Measurements from ENCODE around the gene SLC26A11.

The SLC26A11 gene

DNA sequence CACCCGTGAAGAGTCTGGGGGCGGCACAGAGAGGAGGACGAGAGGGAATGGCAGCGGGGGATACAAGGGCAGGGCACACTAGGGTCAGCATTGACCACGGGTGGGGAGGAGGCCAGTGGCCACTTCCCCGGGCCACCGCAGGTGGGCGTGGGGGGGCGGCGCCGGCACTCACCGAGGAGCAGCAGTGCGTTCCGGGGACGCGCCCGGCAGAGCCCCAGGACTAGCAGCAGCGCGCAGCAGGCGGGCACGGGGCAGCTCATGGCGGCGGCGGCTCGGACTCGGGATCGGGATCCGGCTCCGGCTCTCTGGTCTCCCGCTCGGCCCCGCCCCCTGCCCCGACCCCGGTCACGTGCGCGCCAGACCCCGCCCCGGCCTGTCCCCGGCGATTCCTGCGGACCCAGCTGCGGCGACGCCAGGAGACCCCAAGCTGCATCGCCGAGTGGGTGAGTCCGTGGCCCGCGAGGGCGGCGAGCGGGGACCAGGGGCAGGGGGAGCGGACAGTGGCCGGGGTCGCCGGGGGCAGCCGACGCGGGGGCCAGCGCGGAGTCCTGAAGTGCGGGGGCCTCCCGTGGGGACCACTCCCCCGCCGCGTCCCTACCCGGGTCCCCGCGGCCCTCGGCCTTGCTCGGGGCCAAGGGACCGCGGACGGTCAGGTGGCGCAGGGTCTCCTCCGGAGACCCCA is at the start of gene SLC26A11, which contains the start of gene SGSH:
Gene SLC26A11, plus strand, starts transcription at position 374 of the 682 bp plus-strand sequence. CDS start 1,134 bp downstream, outside the sequence.
Gene SGSH, minus strand, starts transcription at position 280 of the 682 bp plus-strand sequence. Its CDS starts 20 bp downstream, at position 260.
- H3K27ac ChIP-seq (ENCODE audit: low read depth in 2 of 2, low read length in 2 of 2): peak within 1 kb of the TSS; percentile 70 to 87
- H3K9ac ChIP-seq (ENCODE audit: low read depth in 1 of 2, low read length in 2 of 2): peak within 1 kb of the TSS; percentile 89 to 91
- peaks cover 14% of the 10 kb centered on the region in 2 donors for H3K4me1 ChIP-seq (ENCODE audit: control insufficient read depth in 2 of 2, insufficient read depth in 2 of 2, low read length in 2 of 2)
- H3K9me3 ChIP-seq (ENCODE audit: control insufficient read depth in 2 of 2, low read length in 2 of 2): no peaks in the 10 kb centered on the region
- H3K36me3 ChIP-seq (ENCODE audit: control insufficient read depth in 2 of 2, insufficient read depth in 2 of 2, low read length in 2 of 2): peaks cover 13 to 15% of the 10 kb centered on the region in 2 donors
- no peaks in the 10 kb centered on the region for H3K27me3 ChIP-seq (ENCODE audit: control insufficient read depth in 2 of 2, insufficient read depth in 2 of 2, low read length in 2 of 2)
- H3K4me3 ChIP-seq (ENCODE audit: low read length in 2 of 2): peak within 1 kb of the TSS; percentile 79 to 86

DNA sequence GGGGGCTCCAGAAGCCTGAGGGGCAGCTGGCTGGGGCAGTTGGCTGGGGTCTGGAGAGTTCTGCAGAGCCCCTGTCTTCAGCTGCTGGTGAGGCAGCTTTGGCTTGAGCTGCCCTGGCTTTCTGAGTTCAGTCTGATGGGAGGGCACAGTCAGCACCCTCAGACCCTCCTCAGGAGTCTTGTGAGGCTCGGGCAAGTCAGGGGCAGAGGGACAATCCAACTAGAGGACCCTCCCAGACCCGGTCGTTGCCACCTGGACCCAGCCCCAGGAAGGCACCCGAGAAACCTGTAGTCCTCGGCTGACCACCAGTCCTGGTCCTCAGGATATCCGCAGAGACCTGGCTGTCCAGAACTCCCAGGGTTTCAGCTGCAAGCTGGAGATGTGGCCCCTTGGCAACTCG is 48.5 kb upstream of the SLC26A11 start:
- no peaks in the 10 kb centered on the region for H3K9me3 ChIP-seq (ENCODE audit: control insufficient read depth in 2 of 2, low read length in 2 of 2)
- no peaks in the 10 kb centered on the region for H3K4me1 ChIP-seq (ENCODE audit: control insufficient read depth in 2 of 2, insufficient read depth in 2 of 2, low read length in 2 of 2)
- H3K27ac ChIP-seq (ENCODE audit: low read depth in 2 of 2, low read length in 2 of 2): no peak overlapping the region
- H3K4me3 ChIP-seq (ENCODE audit: low read length in 2 of 2): no peak overlapping the region
- no peaks in the 10 kb centered on the region for H3K36me3 ChIP-seq (ENCODE audit: control insufficient read depth in 2 of 2, insufficient read depth in 2 of 2, low read length in 2 of 2)
- H3K27me3 ChIP-seq (ENCODE audit: control insufficient read depth in 2 of 2, insufficient read depth in 2 of 2, low read length in 2 of 2): peaks cover 0 to 3% of the 10 kb centered on the region in 2 donors
- H3K9ac ChIP-seq (ENCODE audit: low read depth in 1 of 2, low read length in 2 of 2): no peak overlapping the region

DNA sequence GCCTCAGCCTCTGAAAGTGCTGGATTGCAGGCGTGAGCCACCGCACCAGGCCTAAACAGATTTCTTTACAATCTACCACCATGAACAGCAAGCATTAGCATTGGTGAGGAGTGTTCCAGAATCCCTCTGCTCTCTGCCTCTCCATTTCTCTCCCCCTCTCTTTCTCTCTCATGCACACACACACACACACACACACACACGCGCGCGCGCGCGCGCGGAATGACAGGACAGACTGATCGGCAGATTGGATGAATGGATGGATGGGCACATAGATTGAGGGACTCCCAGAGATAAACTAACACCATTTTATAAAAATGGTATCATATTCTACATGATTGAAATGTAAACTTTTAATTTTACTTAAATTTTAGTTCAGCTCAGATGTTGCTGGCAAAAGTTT is 47.1 kb upstream of the SLC26A11 start:
- H3K27me3 ChIP-seq (ENCODE audit: control insufficient read depth in 2 of 2, insufficient read depth in 2 of 2, low read length in 2 of 2): peaks cover 0 to 3% of the 10 kb centered on the region in 2 donors
- no peak overlapping the region for H3K9ac ChIP-seq (ENCODE audit: low read depth in 1 of 2, low read length in 2 of 2)
- no peaks in the 10 kb centered on the region for H3K9me3 ChIP-seq (ENCODE audit: control insufficient read depth in 2 of 2, low read length in 2 of 2)
- H3K4me1 ChIP-seq (ENCODE audit: control insufficient read depth in 2 of 2, insufficient read depth in 2 of 2, low read length in 2 of 2): peaks cover 0 to 4% of the 10 kb centered on the region in 2 donors
- no peaks in the 10 kb centered on the region for H3K36me3 ChIP-seq (ENCODE audit: control insufficient read depth in 2 of 2, insufficient read depth in 2 of 2, low read length in 2 of 2)
- H3K4me3 ChIP-seq (ENCODE audit: low read length in 2 of 2): no peak overlapping the region
- no peak overlapping the region for H3K27ac ChIP-seq (ENCODE audit: low read depth in 2 of 2, low read length in 2 of 2)

DNA sequence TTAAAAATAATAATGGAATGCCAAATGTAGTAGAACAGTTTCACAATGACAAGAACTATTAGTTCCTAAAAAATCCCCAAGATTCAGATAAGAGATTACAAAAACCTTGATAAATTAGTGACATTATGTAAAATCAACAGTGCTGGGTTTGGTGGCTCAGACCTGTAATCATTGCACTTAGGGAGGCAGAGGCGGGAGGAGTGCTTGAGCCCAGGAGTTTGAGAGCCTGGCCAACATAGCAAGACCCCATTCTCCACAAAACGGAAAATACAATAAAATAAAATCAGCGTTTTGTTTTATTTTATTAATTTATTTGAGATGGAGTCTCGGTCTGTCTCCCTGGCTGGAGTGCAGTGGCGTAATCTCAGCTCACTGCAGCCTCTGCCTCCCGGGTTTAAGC is 46.3 kb upstream of the SLC26A11 start:
- H3K27me3 ChIP-seq (ENCODE audit: control insufficient read depth in 2 of 2, insufficient read depth in 2 of 2, low read length in 2 of 2): peaks cover 0 to 3% of the 10 kb centered on the region in 2 donors
- H3K9ac ChIP-seq (ENCODE audit: low read depth in 1 of 2, low read length in 2 of 2): no peak overlapping the region
- no peaks in the 10 kb centered on the region for H3K36me3 ChIP-seq (ENCODE audit: control insufficient read depth in 2 of 2, insufficient read depth in 2 of 2, low read length in 2 of 2)
- no peak overlapping the region for H3K4me3 ChIP-seq (ENCODE audit: low read length in 2 of 2)
- no peak overlapping the region for H3K27ac ChIP-seq (ENCODE audit: low read depth in 2 of 2, low read length in 2 of 2)
- H3K4me1 ChIP-seq (ENCODE audit: control insufficient read depth in 2 of 2, insufficient read depth in 2 of 2, low read length in 2 of 2): peaks cover 0 to 5% of the 10 kb centered on the region in 2 donors
- no peaks in the 10 kb centered on the region for H3K9me3 ChIP-seq (ENCODE audit: control insufficient read depth in 2 of 2, low read length in 2 of 2)

DNA sequence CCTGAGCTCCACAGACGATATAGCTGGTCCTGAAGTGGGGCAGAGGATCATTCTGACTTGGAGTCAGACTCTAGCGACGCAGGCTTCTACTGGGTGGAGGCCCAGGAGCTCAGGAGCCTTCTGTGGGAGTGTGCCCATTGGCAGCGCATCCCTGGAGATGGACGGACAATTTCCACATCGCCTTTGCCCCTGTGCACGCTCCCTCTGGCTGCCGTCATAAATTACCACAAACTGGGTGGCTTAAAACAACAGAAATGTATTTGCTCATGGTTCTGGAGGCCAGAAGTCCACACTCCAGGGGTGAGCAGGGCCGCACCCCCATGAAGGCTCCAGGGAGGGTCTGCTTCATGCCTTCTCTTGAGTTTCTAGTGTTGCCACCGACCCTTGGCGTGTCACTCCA is 43.5 kb upstream of the SLC26A11 start:
- Histone ChIP-seq H3K4me1 (ENCODE audit: control insufficient read depth in 2 of 2, insufficient read depth in 2 of 2, low read length in 2 of 2) (peaks cover 0 to 5% of the 10 kb centered on the region in 2 donors), H3K9me3 (ENCODE audit: control insufficient read depth in 2 of 2, low read length in 2 of 2) (no peaks in the 10 kb centered on the region), H3K27me3 (ENCODE audit: control insufficient read depth in 2 of 2, insufficient read depth in 2 of 2, low read length in 2 of 2) (peaks cover 0 to 2% of the 10 kb centered on the region in 2 donors), H3K9ac (ENCODE audit: low read depth in 1 of 2, low read length in 2 of 2) (no peak overlapping the region), H3K36me3 (ENCODE audit: control insufficient read depth in 2 of 2, insufficient read depth in 2 of 2, low read length in 2 of 2) (no peaks in the 10 kb centered on the region), H3K4me3 (ENCODE audit: low read length in 2 of 2) (no peak overlapping the region), H3K27ac (ENCODE audit: low read depth in 2 of 2, low read length in 2 of 2) (no peak overlapping the region)

DNA sequence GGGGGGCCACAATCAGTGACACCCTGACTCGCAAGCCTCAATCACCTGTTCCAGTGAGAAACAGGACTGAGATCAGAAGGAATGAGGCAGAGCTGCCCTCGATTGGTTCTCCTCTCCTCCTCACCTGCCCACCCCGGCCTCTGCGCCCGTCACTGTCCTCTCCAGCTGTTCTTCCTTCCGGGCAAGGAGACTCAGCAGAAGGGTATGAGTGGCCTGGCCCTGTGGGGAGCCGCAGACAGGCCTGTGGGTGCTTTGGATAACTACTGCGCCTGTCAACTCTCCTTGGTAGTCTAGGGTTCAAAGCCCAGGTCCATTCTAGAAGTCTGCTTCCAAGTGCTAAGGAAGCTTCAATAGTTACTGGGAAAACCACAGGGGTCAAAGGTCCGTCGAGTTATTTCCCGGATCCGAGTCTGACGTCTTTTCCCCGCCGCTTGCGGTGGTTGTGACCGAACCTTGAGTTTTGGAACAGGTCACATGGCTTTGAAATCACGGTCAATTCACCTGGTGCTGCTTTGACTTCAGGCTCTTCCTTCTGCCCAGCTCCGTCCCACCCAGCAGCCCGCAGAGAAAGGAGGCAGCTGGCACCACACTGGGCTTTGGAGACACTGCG is 42.1 kb upstream of the SLC26A11 start:
- Histone ChIP-seq H3K27ac (ENCODE audit: low read depth in 2 of 2, low read length in 2 of 2) (no peak overlapping the region), H3K4me3 (ENCODE audit: low read length in 2 of 2) (peak overlapping the region; percentile 26 to 34), H3K36me3 (ENCODE audit: control insufficient read depth in 2 of 2, insufficient read depth in 2 of 2, low read length in 2 of 2) (no peaks in the 10 kb centered on the region), H3K27me3 (ENCODE audit: control insufficient read depth in 2 of 2, insufficient read depth in 2 of 2, low read length in 2 of 2) (peaks cover 0 to 2% of the 10 kb centered on the region in 2 donors), H3K4me1 (ENCODE audit: control insufficient read depth in 2 of 2, insufficient read depth in 2 of 2, low read length in 2 of 2) (peaks cover 0 to 5% of the 10 kb centered on the region in 2 donors), H3K9me3 (ENCODE audit: control insufficient read depth in 2 of 2, low read length in 2 of 2) (no peaks in the 10 kb centered on the region), H3K9ac (ENCODE audit: low read depth in 1 of 2, low read length in 2 of 2) (no peak overlapping the region)

DNA sequence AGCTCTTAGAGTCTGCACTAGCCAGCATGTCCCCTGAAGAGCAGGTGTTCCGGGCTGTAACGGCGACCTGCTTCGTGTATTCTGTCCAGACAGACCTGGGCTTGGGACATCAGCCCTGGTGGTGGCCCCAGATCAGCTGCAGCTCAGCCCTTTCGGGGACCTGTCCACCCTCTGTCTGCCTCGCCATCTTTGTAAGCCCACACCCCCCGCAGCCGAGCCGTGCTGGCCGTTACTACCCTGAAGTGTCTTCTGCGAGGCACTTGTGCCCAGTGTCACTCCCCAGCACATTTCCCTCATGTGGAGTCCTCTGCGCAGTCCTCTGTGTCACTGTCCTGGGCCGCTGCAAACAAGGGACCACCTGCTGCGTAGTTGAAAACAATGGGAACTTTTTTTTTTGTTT is 40.0 kb upstream of the SLC26A11 start:
- H3K9me3 ChIP-seq (ENCODE audit: control insufficient read depth in 2 of 2, low read length in 2 of 2): no peaks in the 10 kb centered on the region
- no peak overlapping the region for H3K4me3 ChIP-seq (ENCODE audit: low read length in 2 of 2)
- no peak overlapping the region for H3K9ac ChIP-seq (ENCODE audit: low read depth in 1 of 2, low read length in 2 of 2)
- no peak overlapping the region for H3K27ac ChIP-seq (ENCODE audit: low read depth in 2 of 2, low read length in 2 of 2)
- H3K4me1 ChIP-seq (ENCODE audit: control insufficient read depth in 2 of 2, insufficient read depth in 2 of 2, low read length in 2 of 2): peaks cover 0 to 5% of the 10 kb centered on the region in 2 donors
- peaks cover 0 to 2% of the 10 kb centered on the region in 2 donors for H3K27me3 ChIP-seq (ENCODE audit: control insufficient read depth in 2 of 2, insufficient read depth in 2 of 2, low read length in 2 of 2)
- H3K36me3 ChIP-seq (ENCODE audit: control insufficient read depth in 2 of 2, insufficient read depth in 2 of 2, low read length in 2 of 2): no peaks in the 10 kb centered on the region

DNA sequence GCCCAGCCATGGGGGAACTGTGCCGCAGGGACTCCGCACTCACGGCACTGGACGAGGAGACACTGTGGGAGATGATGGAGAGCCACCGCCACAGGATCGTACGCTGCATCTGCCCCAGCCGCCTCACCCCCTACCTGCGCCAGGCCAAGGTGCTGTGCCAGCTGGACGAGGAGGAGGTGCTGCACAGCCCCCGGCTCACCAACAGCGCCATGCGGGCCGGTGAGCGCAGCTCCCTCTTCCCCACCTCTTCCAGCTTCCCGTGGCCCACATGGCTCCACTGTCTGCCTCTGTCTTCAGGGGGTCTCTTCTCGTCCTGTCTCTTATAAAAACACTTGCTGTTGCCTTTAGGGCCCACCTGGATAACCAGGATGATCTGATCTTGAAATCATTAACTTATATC is 38.8 kb upstream of the SLC26A11 start:
- H3K9ac ChIP-seq (ENCODE audit: low read depth in 1 of 2, low read length in 2 of 2): no peak overlapping the region
- no peak overlapping the region for H3K27ac ChIP-seq (ENCODE audit: low read depth in 2 of 2, low read length in 2 of 2)
- peaks cover 0 to 5% of the 10 kb centered on the region in 2 donors for H3K4me1 ChIP-seq (ENCODE audit: control insufficient read depth in 2 of 2, insufficient read depth in 2 of 2, low read length in 2 of 2)
- no peak overlapping the region for H3K4me3 ChIP-seq (ENCODE audit: low read length in 2 of 2)
- no peaks in the 10 kb centered on the region for H3K9me3 ChIP-seq (ENCODE audit: control insufficient read depth in 2 of 2, low read length in 2 of 2)
- H3K36me3 ChIP-seq (ENCODE audit: control insufficient read depth in 2 of 2, insufficient read depth in 2 of 2, low read length in 2 of 2): no peaks in the 10 kb centered on the region
- peaks cover 0 to 2% of the 10 kb centered on the region in 2 donors for H3K27me3 ChIP-seq (ENCODE audit: control insufficient read depth in 2 of 2, insufficient read depth in 2 of 2, low read length in 2 of 2)

DNA sequence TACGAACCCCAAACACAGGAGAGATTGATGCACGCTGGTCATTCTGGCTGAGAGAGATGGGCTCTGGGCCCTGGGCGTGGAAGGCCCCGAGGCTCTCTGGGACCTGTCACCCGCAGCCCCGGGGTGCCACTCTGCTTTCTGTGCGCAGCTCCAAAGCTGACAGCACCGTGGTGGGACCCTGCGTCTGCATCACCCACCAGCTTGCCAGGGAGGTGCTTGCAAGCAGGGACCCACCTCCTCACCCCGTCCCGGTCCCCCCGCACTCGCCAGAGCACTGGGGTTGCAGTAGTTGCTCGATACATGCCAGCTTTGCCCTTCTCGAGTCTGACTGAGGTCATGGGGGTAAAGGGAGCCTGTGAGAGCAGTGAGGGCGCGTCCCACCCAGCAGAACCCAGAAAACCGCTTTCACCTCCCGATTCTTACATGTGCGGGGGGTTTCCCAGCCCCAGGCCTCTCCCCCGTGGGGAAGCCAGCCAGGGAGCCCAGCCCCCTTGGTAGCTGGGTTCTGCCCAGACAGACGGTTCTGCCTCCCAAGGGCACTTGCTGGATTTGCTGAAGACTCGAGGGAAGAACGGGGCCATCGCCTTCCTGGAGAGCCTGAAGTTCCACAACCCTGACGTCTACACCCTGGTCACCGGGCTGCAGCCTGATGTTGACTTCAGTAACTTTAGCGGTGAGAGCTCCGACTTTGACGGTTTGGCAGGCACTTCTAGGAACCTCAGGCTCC is 37.9 kb upstream of the SLC26A11 start:
- no peak overlapping the region for H3K9ac ChIP-seq (ENCODE audit: low read depth in 1 of 2, low read length in 2 of 2)
- peaks cover 0 to 5% of the 10 kb centered on the region in 2 donors for H3K4me1 ChIP-seq (ENCODE audit: control insufficient read depth in 2 of 2, insufficient read depth in 2 of 2, low read length in 2 of 2)
- H3K36me3 ChIP-seq (ENCODE audit: control insufficient read depth in 2 of 2, insufficient read depth in 2 of 2, low read length in 2 of 2): no peaks in the 10 kb centered on the region
- H3K4me3 ChIP-seq (ENCODE audit: low read length in 2 of 2): no peak overlapping the region
- H3K27ac ChIP-seq (ENCODE audit: low read depth in 2 of 2, low read length in 2 of 2): no peak overlapping the region
- peaks cover 0 to 2% of the 10 kb centered on the region in 2 donors for H3K27me3 ChIP-seq (ENCODE audit: control insufficient read depth in 2 of 2, insufficient read depth in 2 of 2, low read length in 2 of 2)
- H3K9me3 ChIP-seq (ENCODE audit: control insufficient read depth in 2 of 2, low read length in 2 of 2): no peaks in the 10 kb centered on the region

DNA sequence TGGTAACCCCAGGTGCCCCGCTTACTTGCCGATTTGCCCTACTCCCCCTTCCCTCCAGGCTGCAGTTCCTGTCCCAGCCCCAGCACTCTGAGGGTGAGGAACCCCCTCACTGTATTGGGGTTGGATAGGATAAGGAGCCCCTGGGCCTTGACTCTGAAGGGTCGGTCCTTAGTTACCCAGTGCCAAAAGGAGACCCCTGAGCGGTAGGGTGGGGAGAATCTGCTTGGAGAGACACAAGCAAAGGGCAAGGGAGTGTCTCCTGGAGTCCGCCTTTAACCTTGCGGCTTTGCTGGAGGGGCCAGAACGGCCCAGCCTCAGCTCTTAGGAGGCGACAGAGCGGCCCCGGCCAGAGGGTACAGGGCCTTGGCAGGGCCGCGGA is 37.4 kb upstream of the SLC26A11 start:
- H3K9ac ChIP-seq (ENCODE audit: low read depth in 1 of 2, low read length in 2 of 2): no peak overlapping the region
- H3K9me3 ChIP-seq (ENCODE audit: control insufficient read depth in 2 of 2, low read length in 2 of 2): no peaks in the 10 kb centered on the region
- no peaks in the 10 kb centered on the region for H3K36me3 ChIP-seq (ENCODE audit: control insufficient read depth in 2 of 2, insufficient read depth in 2 of 2, low read length in 2 of 2)
- H3K27ac ChIP-seq (ENCODE audit: low read depth in 2 of 2, low read length in 2 of 2): no peak overlapping the region
- H3K4me3 ChIP-seq (ENCODE audit: low read length in 2 of 2): no peak overlapping the region
- peaks cover 0 to 7% of the 10 kb centered on the region in 2 donors for H3K4me1 ChIP-seq (ENCODE audit: control insufficient read depth in 2 of 2, insufficient read depth in 2 of 2, low read length in 2 of 2)
- peaks cover 0 to 2% of the 10 kb centered on the region in 2 donors for H3K27me3 ChIP-seq (ENCODE audit: control insufficient read depth in 2 of 2, insufficient read depth in 2 of 2, low read length in 2 of 2)

Measured in mucosa of rectum (tissue), 2 donors.